SHP77 treated with DMSO at 0.1 percent for 48 hours (cell line): ENCODE data around the gene ZNF683.
A peak's percentile ranks its signal among the peaks of the same experiment; 100 is the strongest.
"Not testable (repeated sequence)": the region's sequence is repeated elsewhere in the genome, so short reads cannot be mapped to it uniquely, and the experiment has no call there.

Source experiments
- DNase-seq: peaks from one replicate; lab custom pipeline; 2025; lab: John Stamatoyannopoulos, UW

Gene ZNF683

GRCh38 chr1:26385063-26385462, 12.5 kb upstream of the ZNF683 start:
- DNase-seq, result not testable (repeated sequence)

- DNase-seq, result no peak
Measured at GRCh38 chr1:26384076-26384475, 11.5 kb upstream of the ZNF683 start.

GRCh38 chr1:26378879-26379251, 6.3 kb upstream of the ZNF683 start:
- no peak for DNase-seq

GRCh38 chr1:26378088-26378878, 5.7 kb upstream of the ZNF683 start:
- DNase-seq, result no peak

GRCh38 chr1:26376050-26376449, 3.5 kb upstream of the ZNF683 start:
- no peak for DNase-seq

- no peak for DNase-seq
Measured at GRCh38 chr1:26375081-26375480, 2.5 kb upstream of the ZNF683 start.

GRCh38 chr1:26374361-26374760, 1.8 kb upstream of the ZNF683 start:
- DNase-seq, result not testable (repeated sequence)

GRCh38 chr1:26373789-26374188, 1.2 kb upstream of the ZNF683 start:
- DNase-seq, result no peak

- no peak for DNase-seq
Measured at GRCh38 chr1:26373281-26373680, 731 bp upstream of the ZNF683 start.

- DNase-seq, result no peak
Measured at GRCh38 chr1:26372039-26372438, 511 bp downstream of the ZNF683 start.

- no peak for DNase-seq
Measured at GRCh38 chr1:26370591-26371382, 1.8 kb downstream of the ZNF683 start.

GRCh38 chr1:26368486-26368885, 4.1 kb downstream of the ZNF683 start:
- DNase-seq, result no peak

GRCh38 chr1:26368006-26368405, 4.5 kb downstream of the ZNF683 start:
- DNase-seq, result no peak

- DNase-seq, result no peak
Measured at GRCh38 chr1:26367441-26367840, 5.1 kb downstream of the ZNF683 start.

GRCh38 chr1:26364956-26365355, 7.6 kb downstream of the ZNF683 start:
- no peak for DNase-seq

- peak; percentile 8 for DNase-seq
Measured at GRCh38 chr1:26363549-26364448, 8.8 kb downstream of the ZNF683 start.

- DNase-seq, result no peak
Measured at GRCh38 chr1:26362331-26362730, 10.2 kb downstream of the ZNF683 start.

GRCh38 chr1:26361605-26362122, 10.9 kb downstream of the ZNF683 start:
- no peak for DNase-seq

GRCh38 chr1:26360807-26361604, 11.5 kb downstream of the ZNF683 start:
- DNase-seq, result no peak

- DNase-seq, result no peak
Measured at GRCh38 chr1:26359981-26360806, 12.4 kb downstream of the ZNF683 start.
